ENCODE results near the gene RAD50. TPM values are rescaled to one million over a fixed set of nuclear protein-coding genes. Genes with fewer than 3 reads are reported as not detected.
"Not testable (repeated sequence)": the region's sequence is repeated elsewhere in the genome, so short reads cannot be mapped to it uniquely, and the experiment has no call there.

The RAD50 gene
- total RNA-seq, 4 donors from 2014 or later, result 34.1 to 40.1 (median 37.5) TPM

DNA sequence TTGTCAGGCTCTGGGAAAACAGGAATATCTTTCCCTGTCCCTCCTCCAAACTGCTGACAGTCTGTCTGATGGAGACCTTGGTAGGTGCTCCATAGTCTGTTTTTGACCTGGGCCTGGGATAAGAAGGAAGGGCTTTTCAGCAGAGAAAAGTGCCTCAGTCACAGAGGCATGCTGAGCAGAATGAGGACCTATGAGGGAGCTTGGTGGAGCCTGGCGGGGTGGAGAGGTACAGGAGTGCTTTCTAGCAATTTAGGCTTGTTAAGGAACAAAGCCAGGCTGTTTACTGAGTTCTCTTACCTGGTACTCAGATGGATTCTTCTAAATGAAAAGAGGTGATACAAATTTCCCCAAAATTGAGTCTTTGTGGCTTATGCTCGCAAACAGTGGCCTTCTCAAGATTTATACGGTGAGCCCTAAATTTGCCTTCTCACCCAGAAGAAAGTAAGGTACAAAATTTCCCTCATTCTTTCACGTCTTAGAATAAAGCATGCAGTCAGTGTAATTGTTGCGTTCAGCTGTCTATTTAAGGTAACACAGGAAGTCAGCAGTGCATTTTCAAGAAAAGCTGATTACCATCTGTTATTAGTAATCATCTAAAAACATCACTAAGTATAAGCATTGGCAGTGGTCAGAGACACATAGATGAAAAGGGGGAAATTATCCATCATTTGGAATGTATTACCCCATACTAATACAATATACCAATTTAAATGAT is 72.6 kb downstream of the RAD50 start:
- DNase-seq, result no peak
- no peaks in the 10 kb centered on the region for H3K4me1 ChIP-seq
- no peak overlapping the region for H3K4me3 ChIP-seq (replicated peaks in 1 of 3)
- no peak overlapping the region for H3K27ac ChIP-seq
- WGBS, 2 donors, result 88 to 89% methylated on average over 5 of the region's 5 CpGs
- H3K27me3 ChIP-seq, result no peaks in the 10 kb centered on the region
- no peaks in the 10 kb centered on the region for H3K9me3 ChIP-seq
- TF ChIP-seq POLR2A (IDR thresholded peaks at IDR 0.05), result no peak
- TF ChIP-seq, protein P1, sequence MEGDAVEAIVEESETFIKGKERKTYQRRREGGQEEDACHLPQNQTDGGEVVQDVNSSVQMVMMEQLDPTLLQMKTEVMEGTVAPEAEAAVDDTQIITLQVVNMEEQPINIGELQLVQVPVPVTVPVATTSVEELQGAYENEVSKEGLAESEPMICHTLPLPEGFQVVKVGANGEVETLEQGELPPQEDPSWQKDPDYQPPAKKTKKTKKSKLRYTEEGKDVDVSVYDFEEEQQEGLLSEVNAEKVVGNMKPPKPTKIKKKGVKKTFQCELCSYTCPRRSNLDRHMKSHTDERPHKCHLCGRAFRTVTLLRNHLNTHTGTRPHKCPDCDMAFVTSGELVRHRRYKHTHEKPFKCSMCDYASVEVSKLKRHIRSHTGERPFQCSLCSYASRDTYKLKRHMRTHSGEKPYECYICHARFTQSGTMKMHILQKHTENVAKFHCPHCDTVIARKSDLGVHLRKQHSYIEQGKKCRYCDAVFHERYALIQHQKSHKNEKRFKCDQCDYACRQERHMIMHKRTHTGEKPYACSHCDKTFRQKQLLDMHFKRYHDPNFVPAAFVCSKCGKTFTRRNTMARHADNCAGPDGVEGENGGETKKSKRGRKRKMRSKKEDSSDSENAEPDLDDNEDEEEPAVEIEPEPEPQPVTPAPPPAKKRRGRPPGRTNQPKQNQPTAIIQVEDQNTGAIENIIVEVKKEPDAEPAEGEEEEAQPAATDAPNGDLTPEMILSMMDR (IDR thresholded peaks at IDR 0.05), result no peak
- intact Hi-C loops (cut with DNase I), result no loop called here
- H3K36me3 ChIP-seq, result no peaks in the 10 kb centered on the region

DNA sequence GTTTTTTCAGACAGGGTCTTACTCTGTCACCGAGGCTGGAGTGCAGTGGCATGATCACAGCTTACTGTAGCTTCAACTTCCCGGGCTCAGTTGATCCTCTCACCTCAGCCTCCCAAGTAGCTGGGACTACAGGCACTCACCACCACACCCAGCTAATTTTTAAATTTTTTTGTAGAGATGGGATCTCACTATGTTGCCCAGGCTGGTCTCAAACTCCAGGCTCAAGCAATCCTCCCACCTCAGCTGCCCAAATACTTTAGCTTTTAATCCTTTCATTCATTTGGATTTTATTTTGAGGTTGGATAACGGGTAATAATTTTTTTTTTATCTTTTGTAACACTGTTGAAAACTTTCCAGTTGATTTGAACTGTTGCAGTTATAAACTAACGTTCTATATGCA is 76.8 kb downstream of the RAD50 start:
- H3K9me3 ChIP-seq; intact Hi-C loops (cut with DNase I); DNase-seq; H3K27ac ChIP-seq; H3K4me1 ChIP-seq; H3K27me3 ChIP-seq; H3K4me3 ChIP-seq (replicated peaks in 1 of 3): not testable (repeated sequence)
- WGBS, 2 donors, result 95 to 97% methylated on average over 4 of the region's 4 CpGs
- H3K36me3 ChIP-seq, result peaks cover 4 to 13% of the 10 kb centered on the region in 2 donors

DNA sequence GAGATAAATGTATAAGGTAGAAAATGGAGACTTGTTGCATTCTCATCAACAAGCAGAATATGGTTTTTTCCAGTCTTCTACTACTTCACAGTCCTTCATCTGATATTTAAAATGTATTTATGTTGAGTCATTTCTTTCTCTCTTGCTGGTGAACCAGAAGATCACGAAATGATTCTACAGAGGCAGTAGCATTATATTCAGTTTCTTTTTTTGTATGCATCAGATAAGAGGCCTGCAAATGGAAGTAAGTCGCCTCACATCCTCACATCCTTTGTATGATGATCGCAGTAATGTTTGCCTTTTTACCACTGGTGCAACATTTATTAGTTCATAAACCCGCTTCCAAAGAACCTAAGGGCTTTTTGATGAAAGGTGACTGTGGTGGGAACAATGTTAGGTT is 79.1 kb downstream of the RAD50 start:
- Histone ChIP-seq H3K27me3 (no peaks in the 10 kb centered on the region), H3K4me1 (no peaks in the 10 kb centered on the region), H3K36me3 (peaks cover 14 to 21% of the 10 kb centered on the region in 2 donors), H3K27ac (no peak overlapping the region), H3K9me3 (no peaks in the 10 kb centered on the region), H3K4me3 (replicated peaks in 1 of 3) (no peak overlapping the region)
- TF ChIP-seq, protein P1 (IDR thresholded peaks at IDR 0.05), result no peak
- TF ChIP-seq POLR2A (IDR thresholded peaks at IDR 0.05), result no peak
- intact Hi-C loops (cut with DNase I), result no loop called here
- DNase-seq, result no peak
- WGBS, 2 donors, result 75 to 95% methylated on average over 4 of the region's 4 CpGs

DNA sequence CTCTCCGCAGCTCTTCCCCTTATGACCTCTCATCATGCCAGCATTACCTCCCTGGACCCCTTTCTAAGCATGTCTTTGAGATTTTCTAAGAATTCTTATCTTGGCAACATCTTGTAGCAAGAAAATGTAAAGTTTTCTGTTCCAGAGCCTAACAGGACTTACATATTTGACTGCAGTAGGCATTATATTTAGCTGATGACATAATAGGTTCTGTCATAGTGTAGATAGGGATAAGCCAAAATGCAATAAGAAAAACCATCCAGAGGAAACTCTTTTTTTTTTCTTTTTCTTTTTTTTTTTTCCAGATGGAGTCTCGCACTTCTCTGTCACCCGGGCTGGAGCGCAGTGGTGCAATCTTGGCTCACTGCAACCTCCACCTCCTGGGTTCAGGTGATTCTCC is 80.5 kb downstream of the RAD50 start:
- Histone ChIP-seq H3K4me1 (no peaks in the 10 kb centered on the region), H3K27ac (no peak overlapping the region), H3K27me3 (no peaks in the 10 kb centered on the region), H3K36me3 (peaks cover 21 to 25% of the 10 kb centered on the region in 2 donors), H3K9me3 (no peaks in the 10 kb centered on the region), H3K4me3 (replicated peaks in 1 of 3) (no peak overlapping the region)
- TF ChIP-seq, protein P1 (IDR thresholded peaks at IDR 0.05), result no peak
- TF ChIP-seq POLR2A (IDR thresholded peaks at IDR 0.05), result no peak
- 94 to 97% methylated on average over 4 of the region's 4 CpGs for WGBS, 2 donors
- no peak for DNase-seq
- intact Hi-C loops (cut with DNase I), result no loop called here

DNA sequence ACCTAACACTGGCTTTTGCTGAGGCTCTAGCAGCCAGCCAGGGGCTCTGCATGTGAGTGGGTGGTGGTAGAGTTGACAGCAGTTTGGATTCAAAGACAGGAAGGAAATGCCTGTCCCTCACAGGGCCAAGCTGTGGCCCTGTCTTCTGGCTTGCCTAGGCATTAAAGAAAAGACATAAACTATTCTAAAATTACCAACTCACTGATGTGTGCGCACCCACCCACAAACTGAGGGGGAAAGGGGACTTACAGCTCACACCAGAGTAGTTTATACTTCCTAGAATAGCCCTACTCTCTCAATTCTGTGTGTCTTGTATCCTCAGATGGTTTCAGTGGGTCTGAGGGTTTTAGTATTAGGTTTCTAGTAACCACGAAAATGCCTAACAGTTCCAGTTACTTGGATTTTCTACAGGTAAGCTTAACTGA is 82.9 kb downstream of the RAD50 start:
- TF ChIP-seq, protein P1 (IDR thresholded peaks at IDR 0.05), result no peak
- Histone ChIP-seq H3K27me3 (no peaks in the 10 kb centered on the region), H3K36me3 (peaks cover 32% of the 10 kb centered on the region in 2 donors), H3K9me3 (no peaks in the 10 kb centered on the region), H3K4me1 (no peaks in the 10 kb centered on the region), H3K4me3 (replicated peaks in 1 of 3) (no peak overlapping the region), H3K27ac (no peak overlapping the region)
- DNase-seq, result no peak
- intact Hi-C loops (cut with DNase I), result no loop called here
- 87 to 89% methylated on average over 2 of the region's 2 CpGs for WGBS, 2 donors
